ENCODE data around the gene SPOCK1. TPM values are rescaled to one million over a fixed set of nuclear protein-coding genes. Genes with fewer than 3 reads are reported as not detected.

Gene SPOCK1
- total RNA-seq, 1 donor from 2014 or later, result 8.4 TPM

DNA sequence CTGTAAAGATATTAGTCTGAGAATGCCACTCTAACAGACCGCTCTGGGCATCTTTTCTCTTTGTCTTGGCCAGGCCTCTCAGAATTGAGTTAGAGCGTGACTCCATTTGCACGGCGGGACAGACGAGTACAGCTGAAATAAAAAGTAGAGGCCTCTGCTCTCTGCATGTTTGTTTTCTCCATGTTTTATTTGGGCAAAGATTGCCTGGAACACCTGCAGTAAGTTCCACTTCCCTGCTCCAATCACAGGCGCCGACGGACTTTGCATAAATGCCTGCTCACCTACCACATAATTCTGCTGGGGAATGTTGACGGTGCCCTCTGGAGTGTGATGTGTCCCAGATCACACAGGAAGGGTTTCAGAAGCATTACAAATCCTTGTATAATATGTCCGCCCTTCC lies 10.6 kb downstream of the SPOCK1 start:
- DNase-seq, result no peak
- Histone ChIP-seq H3K4me3 (no peak overlapping the region), H3K4me1 (no peaks in the 10 kb centered on the region), H3K9me3 (no peaks in the 10 kb centered on the region), H3K36me3 (no peaks in the 10 kb centered on the region), H3K27ac (no peak overlapping the region), H3K27me3 (ENCODE audit: low read depth) (no peaks in the 10 kb centered on the region)
- TF ChIP-seq CTCF (IDR thresholded peaks at IDR 0.05), result no peak
- ATAC-seq, result no peak
- intact Hi-C loops (cut with DNase I), result no loop called here

- Histone ChIP-seq H3K36me3 (no peaks in the 10 kb centered on the region), H3K27ac (no peak overlapping the region), H3K4me1 (no peaks in the 10 kb centered on the region), H3K4me3 (no peak overlapping the region), H3K9me3 (no peaks in the 10 kb centered on the region), H3K27me3 (ENCODE audit: low read depth) (no peaks in the 10 kb centered on the region)
- DNase-seq (no peak), ATAC-seq (no peak)
- TF ChIP-seq CTCF (IDR thresholded peaks at IDR 0.05), result no peak
- intact Hi-C loops (cut with DNase I), result no loop called here
These were observed 11.5 kb downstream of the SPOCK1 start for GRCh38 chr5:137487600-137487999.

DNA sequence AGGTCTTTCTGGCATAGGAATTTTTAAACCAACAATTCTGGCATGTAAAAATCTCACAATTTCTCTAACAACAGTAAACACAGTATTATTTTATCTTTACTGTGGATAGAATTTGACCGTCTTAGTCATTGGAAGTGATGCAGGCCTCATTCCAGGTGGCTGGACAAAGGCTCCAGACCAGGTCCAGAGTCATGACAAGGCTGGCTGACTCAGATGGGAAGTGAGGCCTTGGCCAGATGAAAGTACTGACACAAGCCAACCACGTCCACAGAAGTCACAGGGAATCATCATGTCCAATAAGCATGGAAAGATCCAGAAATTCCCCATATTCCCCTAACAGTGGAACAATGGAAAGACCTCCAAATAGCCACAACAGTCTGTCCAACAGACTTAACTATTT lies 12.4 kb downstream of the SPOCK1 start:
- H3K4me1 ChIP-seq, result no peaks in the 10 kb centered on the region
- DNase-seq (no peak), ATAC-seq (no peak)
- H3K27me3 ChIP-seq (ENCODE audit: low read depth), result no peaks in the 10 kb centered on the region
- intact Hi-C loops (cut with DNase I), result no loop called here
- no peaks in the 10 kb centered on the region for H3K9me3 ChIP-seq
- H3K4me3 ChIP-seq, result no peak overlapping the region
- H3K27ac ChIP-seq, result no peak overlapping the region
- TF ChIP-seq CTCF (IDR thresholded peaks at IDR 0.05), result no peak
- no peaks in the 10 kb centered on the region for H3K36me3 ChIP-seq

DNA sequence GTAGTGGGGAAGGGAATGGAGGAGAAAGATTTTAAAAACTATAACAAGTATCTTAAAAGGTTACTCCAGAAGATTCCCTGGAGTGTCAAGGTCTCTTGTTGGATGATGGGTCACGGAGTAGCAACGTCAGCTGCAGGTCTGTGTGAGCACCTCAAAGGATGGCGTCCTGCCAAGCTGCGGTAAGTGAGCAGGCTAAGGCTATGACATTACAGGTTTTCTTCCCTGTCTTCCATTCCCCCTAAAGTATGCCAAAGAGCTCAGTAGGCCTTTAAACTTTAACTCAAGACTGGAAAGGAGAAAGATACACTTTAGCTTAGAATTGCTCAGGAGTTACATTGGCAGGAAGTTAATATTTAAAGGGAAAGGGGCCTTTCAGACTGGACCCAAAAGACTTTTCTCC lies 17.5 kb downstream of the SPOCK1 start:
- no peaks in the 10 kb centered on the region for H3K4me1 ChIP-seq
- no peak overlapping the region for H3K27ac ChIP-seq
- DNase-seq (no peak), ATAC-seq (no peak)
- H3K9me3 ChIP-seq, result no peaks in the 10 kb centered on the region
- no peak overlapping the region for H3K4me3 ChIP-seq
- peaks cover 8% of the 10 kb centered on the region for H3K27me3 ChIP-seq (ENCODE audit: low read depth)
- no peak for TF ChIP-seq CTCF (IDR thresholded peaks at IDR 0.05)
- H3K36me3 ChIP-seq, result no peaks in the 10 kb centered on the region
- intact Hi-C loops (cut with DNase I), result no loop called here

- intact Hi-C loops (cut with DNase I), result no loop called here
These were observed 21.1 kb downstream of the SPOCK1 start for GRCh38 chr5:137478043-137478442.

More at GRCh38 chr5:137478043-137478442, 21.1 kb downstream of the SPOCK1 start:
- no peak for TF ChIP-seq CTCF (IDR thresholded peaks at IDR 0.05)
- peaks cover 8% of the 10 kb centered on the region for H3K27me3 ChIP-seq (ENCODE audit: low read depth)
- DNase-seq, result no peak
- no peak overlapping the region for H3K27ac ChIP-seq
- H3K4me3 ChIP-seq, result no peak overlapping the region
- no peaks in the 10 kb centered on the region for H3K9me3 ChIP-seq
- ATAC-seq, result no peak
- no peaks in the 10 kb centered on the region for H3K4me1 ChIP-seq
- no peaks in the 10 kb centered on the region for H3K36me3 ChIP-seq

Data from lower lobe of right lung (tissue), 2 donors.